MM.1S (cell line): ENCODE measurements around the gene DDB1.

ENCODE experiments used
- DNase-seq: peaks from one replicate; pipeline ENCODE4 v3.0.0-alpha.2; 2015
- H2AFZ ChIP-seq: fragments of 300-600 bp; sonication (generic); 2 replicates; pipeline ENCODE4 v1.6.0; 2016; ENCODE audit warnings: antibody characterized with exemption, low read length
- H3F3A ChIP-seq: fragments of 300-600 bp; sonication (generic); 2 replicates; pipeline ENCODE4 v1.6.1; 2016; ENCODE audit warnings: mild to moderate bottlenecking, antibody characterized with exemption, low read length, moderate library complexity, mixed read lengths; ENCODE audit not compliant: insufficient read depth
- H3K27ac ChIP-seq: fragments of 300-600 bp; sonication (generic); 2 replicates; pipeline ENCODE4 v1.5.1; 2016; ENCODE audit warnings: mild to moderate bottlenecking, low read length
- H3K27me3 ChIP-seq: fragments of 300-600 bp; sonication (generic); replicated peaks from 2 replicates; pipeline ENCODE4 v1.6.0; 2016; ENCODE audit warnings: low read length; ENCODE audit not compliant: insufficient read depth
- H3K36me3 ChIP-seq: fragments of 300-600 bp; sonication (generic); replicated peaks from 2 replicates; pipeline ENCODE4 v1.6.1; 2016; ENCODE audit warnings: mild to moderate bottlenecking, low read length, mixed read lengths; ENCODE audit not compliant: insufficient read depth
- H3K4me1 ChIP-seq: fragments of 300-600 bp; sonication (generic); 2 replicates; pipeline ENCODE4 v1.6.1; 2016; ENCODE audit warnings: low read length, mixed read lengths
- H3K4me2 ChIP-seq: fragments of 300-600 bp; sonication (generic); 2 replicates; pipeline ENCODE4 v1.6.0; 2016; ENCODE audit warnings: low read depth, low read length
- H3K4me3 ChIP-seq: fragments of 300-600 bp; sonication (generic); 2 replicates; pipeline ENCODE4 v1.5.1; 2016; ENCODE audit warnings: low read length, mixed read lengths
- H3K79me2 ChIP-seq: fragments of 300-600 bp; sonication (generic); 2 replicates; pipeline ENCODE4 v1.6.1; 2016; ENCODE audit warnings: mixed run types, low read length, mixed read lengths
- H3K9ac ChIP-seq: fragments of 300-600 bp; sonication (generic); 2 replicates; pipeline ENCODE4 v1.6.1; 2016; ENCODE audit warnings: low read length, mixed read lengths
- H3K9me2 ChIP-seq: fragments of 300-600 bp; sonication (generic); replicated peaks from 2 replicates; pipeline ENCODE4 v1.6.1; 2016; ENCODE audit warnings: mild to moderate bottlenecking, low read length, mixed read lengths; ENCODE audit not compliant: insufficient read depth
- H3K9me3 ChIP-seq: fragments of 300-600 bp; sonication (generic); replicated peaks from 2 replicates; pipeline ENCODE4 v1.6.1; 2016; ENCODE audit warnings: mild to moderate bottlenecking, low read length, mixed read lengths; ENCODE audit not compliant: insufficient read depth
- H4K20me1 ChIP-seq: fragments of 300-600 bp; sonication (generic); 2 replicates; pipeline ENCODE4 v1.6.1; 2016; ENCODE audit warnings: mild to moderate bottlenecking, low read length, moderate library complexity, mixed read lengths; ENCODE audit not compliant: insufficient read depth
- CTCF ChIP-seq: fragments of 300-600 bp; sonication (generic); IDR thresholded peaks from 2 replicates; pipeline ENCODE4 v1.5.1; 2016; ENCODE audit warnings: antibody characterized with exemption, low read length, mixed read lengths
- EZH2 ChIP-seq: fragments of 300-600 bp; sonication (generic); optimal IDR thresholded peaks from 2 replicates; pipeline ENCODE3; 2017; ENCODE audit warnings: low read depth, mild to moderate bottlenecking, antibody characterized with exemption, low read length, mixed read lengths
- EZH2phosphoT487 ChIP-seq: fragments of 300-600 bp; sonication (generic); IDR thresholded peaks from 2 replicates; pipeline ENCODE4 v1.6.1; 2018; ENCODE audit warnings: antibody characterized with exemption, low read length

Gene DDB1

DNA sequence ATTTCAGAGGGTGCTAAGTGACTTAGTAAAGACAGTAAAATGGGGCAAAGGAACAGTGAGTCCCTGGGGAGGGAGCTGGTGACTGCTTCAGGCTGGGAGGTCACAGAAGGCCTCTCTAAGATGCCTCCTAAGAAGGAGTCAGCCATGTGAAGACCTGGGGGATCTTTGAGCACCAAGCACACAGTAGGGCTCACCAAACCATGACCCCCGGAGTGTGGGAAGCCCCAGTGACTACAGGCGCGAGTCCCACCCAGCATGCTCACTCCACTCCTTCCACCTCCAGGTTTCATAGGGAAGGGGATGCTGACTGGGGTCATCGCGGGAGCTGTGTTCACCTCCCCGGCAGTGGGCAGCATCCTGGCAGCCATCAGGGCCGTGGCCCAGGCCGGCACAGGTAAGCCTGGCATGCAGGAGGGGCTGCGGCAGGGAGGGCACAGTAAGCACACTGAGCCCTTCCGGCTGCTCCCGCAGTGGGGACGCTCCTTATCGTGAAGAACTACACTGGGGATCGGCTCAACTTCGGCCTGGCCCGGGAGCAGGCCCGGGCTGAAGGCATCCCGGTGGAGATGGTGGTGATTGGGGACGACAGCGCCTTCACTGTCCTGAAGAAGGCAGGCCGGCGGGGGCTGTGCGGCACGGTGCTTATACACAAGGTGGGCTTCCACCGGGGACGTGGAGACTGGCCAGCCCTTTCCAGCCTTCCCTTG is 6.0 kb upstream of the DDB1 start:
- Histone ChIP-seq H3K9ac (no peak overlapping the region), H4K20me1 (no peaks in the 10 kb centered on the region), H3K36me3 (no peaks in the 10 kb centered on the region), H3K79me2 (no peaks in the 10 kb centered on the region), H3K27me3 (no peaks in the 10 kb centered on the region), H3K9me2 (no peaks in the 10 kb centered on the region), H3K4me3 (no peak overlapping the region), H2AFZ (no peak overlapping the region), H3F3A (0 out of 2 replicates have a peak, but pooled peaks cover 4% of the 10 kb centered on the region), H3K9me3 (no peaks in the 10 kb centered on the region), H3K27ac (no peak overlapping the region), H3K4me2 (no peak overlapping the region), H3K4me1 (peaks cover 17% of the 10 kb centered on the region)
- no peak for TF ChIP-seq EZH2phosphoT487
- TF ChIP-seq EZH2 = no peak
- no peak for TF ChIP-seq CTCF
- DNase-seq = no peak

DNA sequence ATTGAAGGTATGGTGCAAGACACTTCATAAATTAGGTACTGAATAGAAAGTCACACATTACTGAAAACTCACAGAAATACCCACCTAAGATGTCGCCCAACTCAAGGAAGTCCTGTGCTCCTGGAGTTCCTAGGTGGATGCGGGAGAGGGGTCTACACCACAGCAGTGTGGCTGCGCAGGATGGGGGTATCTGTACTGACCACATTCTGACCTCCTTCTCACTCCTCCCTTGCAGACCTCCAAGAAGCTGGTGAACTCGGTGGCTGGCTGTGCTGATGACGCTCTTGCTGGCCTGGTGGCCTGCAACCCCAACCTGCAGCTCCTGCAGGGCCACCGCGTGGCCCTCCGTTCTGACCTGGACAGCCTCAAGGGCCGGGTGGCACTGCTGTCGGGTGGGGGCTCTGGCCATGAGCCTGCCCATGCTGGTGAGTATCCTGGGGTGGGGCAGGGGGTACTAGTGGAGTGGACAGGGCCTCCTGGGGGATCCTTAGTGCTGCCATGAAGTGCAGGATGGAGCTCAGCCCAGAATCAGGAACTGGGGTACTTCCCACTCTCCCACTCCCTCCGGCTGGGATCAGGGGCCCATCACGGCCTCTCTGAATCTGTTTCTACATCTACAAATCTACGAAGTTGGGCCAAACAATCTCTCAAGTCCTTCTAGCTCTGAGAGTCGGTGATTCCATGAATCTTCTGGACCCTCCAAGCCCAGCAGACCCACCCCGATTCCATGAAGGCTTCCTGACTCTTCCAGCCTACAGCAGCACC is 5.0 kb upstream of the DDB1 start:
- Histone ChIP-seq H3K4me1 (peaks cover 20% of the 10 kb centered on the region), H4K20me1 (no peaks in the 10 kb centered on the region), H3K4me2 (no peak overlapping the region), H3K4me3 (no peak overlapping the region), H3K27ac (no peak overlapping the region), H3F3A (0 out of 2 replicates have a peak, but pooled peaks cover 4% of the 10 kb centered on the region), H3K27me3 (no peaks in the 10 kb centered on the region), H3K79me2 (peaks cover 8% of the 10 kb centered on the region), H3K9me3 (no peaks in the 10 kb centered on the region), H3K9me2 (no peaks in the 10 kb centered on the region), H3K9ac (no peak overlapping the region), H2AFZ (no peak overlapping the region), H3K36me3 (no peaks in the 10 kb centered on the region)
- TF ChIP-seq EZH2phosphoT487 (no peak), EZH2 (no peak), CTCF (no peak)
- no peak for DNase-seq

DNA sequence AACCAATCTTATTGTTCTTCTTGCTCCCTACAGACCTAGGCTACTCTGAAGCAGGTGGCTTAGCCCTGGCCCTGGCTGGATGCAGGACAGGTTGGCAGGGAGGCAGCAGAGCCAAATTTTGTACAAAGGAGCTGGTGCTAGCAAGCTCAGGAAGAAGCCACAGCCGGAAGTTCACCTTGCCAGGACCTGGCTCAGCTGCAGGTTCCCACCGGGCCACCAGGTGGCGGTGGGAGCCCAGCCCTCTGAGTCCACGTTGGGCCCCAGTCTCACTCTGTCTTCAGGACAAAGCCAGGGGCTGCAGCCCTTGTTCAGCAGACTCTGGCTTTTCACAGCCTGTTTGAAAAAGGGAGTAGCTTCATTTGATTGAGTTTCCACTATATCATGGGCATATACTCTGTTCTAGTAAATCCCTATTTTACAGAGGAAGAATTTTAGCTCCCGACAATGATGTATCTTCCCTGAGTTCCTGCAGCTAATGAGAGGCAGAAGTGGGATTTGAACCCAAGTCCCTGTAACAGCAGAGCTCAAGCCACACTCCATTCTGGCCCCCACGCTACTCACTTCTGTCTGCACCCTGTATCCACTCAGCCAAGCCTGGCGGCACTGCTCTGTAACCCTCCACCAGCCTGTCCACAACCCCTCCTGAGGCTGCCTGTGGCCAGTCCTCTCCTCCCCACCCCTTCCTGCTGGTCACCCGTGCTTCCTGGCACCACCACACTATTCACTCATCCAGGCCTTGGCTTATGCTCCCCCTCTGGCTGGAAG is 3.4 kb upstream of the DDB1 start:
- H3K36me3 ChIP-seq = no peaks in the 10 kb centered on the region
- peak overlapping the region; percentile 54 for H3K9ac ChIP-seq
- H3K4me3 ChIP-seq = no peak overlapping the region
- no peaks in the 10 kb centered on the region for H3K9me2 ChIP-seq
- no peaks in the 10 kb centered on the region for H4K20me1 ChIP-seq
- peaks cover 25% of the 10 kb centered on the region for H3K4me1 ChIP-seq
- H3K27ac ChIP-seq = peak overlapping the region; percentile 52; the same call in 1 of the 2 replicates
- peak overlapping the region; percentile 43; the same call in 1 of the 2 replicates for H3K4me2 ChIP-seq
- H3K79me2 ChIP-seq = peaks cover 23% of the 10 kb centered on the region
- peak overlapping the region; percentile 88 for H2AFZ ChIP-seq
- no peaks in the 10 kb centered on the region for H3K27me3 ChIP-seq
- no peaks in the 10 kb centered on the region for H3K9me3 ChIP-seq
- DNase-seq = peak; percentile 88
- H3F3A ChIP-seq = 0 out of 2 replicates have a peak, but pooled peaks cover 4% of the 10 kb centered on the region
- TF ChIP-seq EZH2phosphoT487 (no peak), EZH2 (no peak), CTCF (peak; percentile 98)
